ENCODE data around the gene GUK1.

Gene GUK1

DNA sequence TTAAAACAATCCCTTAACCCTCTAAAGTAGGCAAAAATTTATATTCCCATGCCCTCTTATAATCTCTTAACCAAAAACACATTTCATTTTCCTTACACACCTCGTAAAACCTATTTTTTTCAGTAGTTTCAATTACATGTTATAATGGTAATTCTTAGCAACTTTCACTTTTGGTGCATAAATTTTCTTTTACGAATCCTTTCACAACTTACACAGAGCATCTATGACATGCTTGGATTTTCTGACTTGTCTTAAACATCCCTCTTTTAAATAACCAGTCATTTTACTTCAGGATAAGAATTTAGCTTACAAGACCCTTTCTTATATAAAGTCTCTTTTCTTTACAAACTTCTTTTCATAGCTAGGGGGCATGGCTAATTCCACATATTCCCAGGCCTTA lies 22.0 kb upstream of the GUK1 start:
- H2AFZ ChIP-seq (ENCODE audit: low read length), result no peak overlapping the region
- H3K4me2 ChIP-seq (ENCODE audit: low read depth, low read length, poor library complexity, severe bottlenecking), result no peak overlapping the region
- no peaks in the 10 kb centered on the region for H3K9me2 ChIP-seq (replicated peaks; ENCODE audit: low read depth, low read length)
- H3K79me2 ChIP-seq (ENCODE audit: insufficient read depth, low read length), result no peaks in the 10 kb centered on the region
- TF ChIP-seq CTCF (conservative IDR thresholded peaks at IDR 0.05; ENCODE audit: low read length) (no peak), EZH2phosphoT487 (IDR thresholded peaks at IDR 0.05; ENCODE audit: borderline replicate concordance) (no peak)
- peaks cover 8% of the 10 kb centered on the region for H3K27me3 ChIP-seq (ENCODE audit: insufficient read depth, low read length, poor library complexity, severe bottlenecking)
- H3K36me3 ChIP-seq (ENCODE audit: insufficient read depth, low read length), result no peaks in the 10 kb centered on the region
- no peaks in the 10 kb centered on the region for H3F3A ChIP-seq (ENCODE audit: low read depth)
- no peaks in the 10 kb centered on the region for H3K4me1 ChIP-seq (ENCODE audit: insufficient read depth, low read length, poor library complexity, severe bottlenecking)
- no peak overlapping the region for H3K9ac ChIP-seq (ENCODE audit: low read depth, low read length, poor library complexity, severe bottlenecking)
- no peak overlapping the region for H3K4me3 ChIP-seq (ENCODE audit: low read length, poor library complexity, severe bottlenecking)
- peaks cover 5% of the 10 kb centered on the region; the same call in 1 of the 2 replicates for H3K9me3 ChIP-seq (ENCODE audit: insufficient read depth, low read depth, low read length)
- no peaks in the 10 kb centered on the region for H4K20me1 ChIP-seq (ENCODE audit: insufficient read depth, low read length, poor library complexity, severe bottlenecking)

DNA sequence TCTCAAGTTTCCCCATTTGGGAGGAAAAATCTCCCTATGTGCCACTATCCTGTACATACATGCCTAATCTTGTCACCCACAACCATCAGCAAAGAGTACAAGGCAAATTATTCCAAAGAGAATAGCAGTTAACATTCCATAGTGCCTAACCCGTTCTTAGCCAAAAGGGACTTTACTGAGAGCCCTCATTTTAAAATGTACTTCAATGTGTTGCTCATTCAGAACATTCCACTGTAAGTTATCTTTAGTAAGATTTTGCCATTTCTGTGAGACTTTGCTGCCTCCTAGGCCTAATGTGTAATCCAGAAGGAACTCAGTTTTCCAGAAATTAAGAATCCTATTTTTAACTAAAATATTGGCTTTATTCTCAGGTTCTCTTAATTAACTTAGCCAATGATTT lies 19.7 kb upstream of the GUK1 start:
- H2AFZ ChIP-seq (ENCODE audit: low read length), result no peak overlapping the region
- peaks cover 5% of the 10 kb centered on the region; the same call in 1 of the 2 replicates for H3K9me3 ChIP-seq (ENCODE audit: insufficient read depth, low read depth, low read length)
- no peaks in the 10 kb centered on the region for H3K4me1 ChIP-seq (ENCODE audit: insufficient read depth, low read length, poor library complexity, severe bottlenecking)
- H3K9me2 ChIP-seq (replicated peaks; ENCODE audit: low read depth, low read length), result no peaks in the 10 kb centered on the region
- H3K27me3 ChIP-seq (ENCODE audit: insufficient read depth, low read length, poor library complexity, severe bottlenecking), result peaks cover 8% of the 10 kb centered on the region
- H3K4me3 ChIP-seq (ENCODE audit: low read length, poor library complexity, severe bottlenecking), result no peak overlapping the region
- H3K79me2 ChIP-seq (ENCODE audit: insufficient read depth, low read length), result no peaks in the 10 kb centered on the region
- TF ChIP-seq EZH2phosphoT487 (IDR thresholded peaks at IDR 0.05; ENCODE audit: borderline replicate concordance), result no peak
- no peak for TF ChIP-seq CTCF (conservative IDR thresholded peaks at IDR 0.05; ENCODE audit: low read length)
- H3F3A ChIP-seq (ENCODE audit: low read depth), result no peaks in the 10 kb centered on the region
- H3K36me3 ChIP-seq (ENCODE audit: insufficient read depth, low read length), result no peaks in the 10 kb centered on the region
- no peaks in the 10 kb centered on the region for H4K20me1 ChIP-seq (ENCODE audit: insufficient read depth, low read length, poor library complexity, severe bottlenecking)
- no peak overlapping the region for H3K4me2 ChIP-seq (ENCODE audit: low read depth, low read length, poor library complexity, severe bottlenecking)
- H3K9ac ChIP-seq (ENCODE audit: low read depth, low read length, poor library complexity, severe bottlenecking), result no peak overlapping the region

DNA sequence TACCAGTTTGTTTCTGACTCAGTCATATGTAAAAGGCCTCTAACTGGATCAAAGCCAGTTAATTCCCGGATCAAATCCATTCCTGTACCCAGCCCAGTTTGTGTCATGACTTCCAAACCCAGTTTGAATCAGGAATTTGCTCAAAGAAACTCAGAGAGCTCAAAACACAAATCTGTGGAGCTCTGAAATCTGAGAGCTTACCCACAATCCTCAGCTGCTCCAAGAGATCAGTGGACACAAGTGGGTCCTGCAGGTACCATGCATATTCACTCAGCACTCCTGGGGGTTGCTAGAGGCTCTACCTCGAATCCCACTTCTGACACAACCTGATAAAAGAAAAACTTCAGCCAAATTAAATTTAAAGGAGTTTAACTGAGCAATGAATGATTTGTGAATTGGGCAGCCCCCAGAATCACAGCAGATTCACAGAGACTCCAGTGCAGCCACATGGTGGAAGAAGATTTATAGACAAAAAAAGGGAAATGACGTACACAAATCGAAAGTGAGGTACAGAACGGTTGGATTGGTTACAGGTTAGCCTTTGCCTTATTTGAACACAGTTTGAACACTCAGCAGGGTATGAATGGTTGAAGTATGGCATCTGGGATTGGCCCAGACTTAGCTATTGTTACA lies 19.1 kb upstream of the GUK1 start:
- no peaks in the 10 kb centered on the region for H4K20me1 ChIP-seq (ENCODE audit: insufficient read depth, low read length, poor library complexity, severe bottlenecking)
- no peaks in the 10 kb centered on the region for H3K4me1 ChIP-seq (ENCODE audit: insufficient read depth, low read length, poor library complexity, severe bottlenecking)
- no peaks in the 10 kb centered on the region for H3K9me2 ChIP-seq (replicated peaks; ENCODE audit: low read depth, low read length)
- H3K9me3 ChIP-seq (ENCODE audit: insufficient read depth, low read depth, low read length), result peaks cover 5% of the 10 kb centered on the region; the same call in 1 of the 2 replicates
- no peak overlapping the region for H3K4me2 ChIP-seq (ENCODE audit: low read depth, low read length, poor library complexity, severe bottlenecking)
- no peak overlapping the region for H2AFZ ChIP-seq (ENCODE audit: low read length)
- TF ChIP-seq CTCF (conservative IDR thresholded peaks at IDR 0.05; ENCODE audit: low read length), result no peak
- no peak for TF ChIP-seq EZH2phosphoT487 (IDR thresholded peaks at IDR 0.05; ENCODE audit: borderline replicate concordance)
- H3K4me3 ChIP-seq (ENCODE audit: low read length, poor library complexity, severe bottlenecking), result no peak overlapping the region
- no peaks in the 10 kb centered on the region for H3K79me2 ChIP-seq (ENCODE audit: insufficient read depth, low read length)
- H3F3A ChIP-seq (ENCODE audit: low read depth), result no peaks in the 10 kb centered on the region
- H3K36me3 ChIP-seq (ENCODE audit: insufficient read depth, low read length), result no peaks in the 10 kb centered on the region
- H3K27me3 ChIP-seq (ENCODE audit: insufficient read depth, low read length, poor library complexity, severe bottlenecking), result peaks cover 8% of the 10 kb centered on the region
- H3K9ac ChIP-seq (ENCODE audit: low read depth, low read length, poor library complexity, severe bottlenecking), result no peak overlapping the region

Data from Loucy (cell line).